ENCODE data around the gene ZNF462.

DNA sequence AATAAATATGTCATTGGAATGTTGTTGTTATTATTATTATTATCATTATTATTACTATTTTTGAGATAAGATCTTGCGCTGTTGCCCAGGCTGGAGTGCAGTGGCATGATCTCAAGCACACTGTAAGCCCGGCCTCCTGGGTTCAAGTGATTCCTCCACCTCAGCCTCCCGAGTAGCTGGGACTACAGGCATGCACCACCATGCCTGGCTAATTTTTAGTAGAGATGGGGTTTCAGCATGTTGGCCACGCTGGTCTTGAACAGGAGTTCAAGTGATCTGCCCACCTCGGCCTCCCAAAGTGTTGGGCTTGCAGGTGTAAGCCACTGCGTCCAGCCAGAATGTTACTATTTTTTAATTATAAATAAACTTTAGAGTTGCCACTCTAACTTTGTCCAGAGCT is 14.4 kb downstream of the ZNF462 start:
- no peak for TF ChIP-seq POLR2A (IDR thresholded peaks at IDR 0.05; ENCODE audit: low read depth)
- TF ChIP-seq EP300 (IDR thresholded peaks at IDR 0.05): no peak
- TF ChIP-seq, protein P1, sequence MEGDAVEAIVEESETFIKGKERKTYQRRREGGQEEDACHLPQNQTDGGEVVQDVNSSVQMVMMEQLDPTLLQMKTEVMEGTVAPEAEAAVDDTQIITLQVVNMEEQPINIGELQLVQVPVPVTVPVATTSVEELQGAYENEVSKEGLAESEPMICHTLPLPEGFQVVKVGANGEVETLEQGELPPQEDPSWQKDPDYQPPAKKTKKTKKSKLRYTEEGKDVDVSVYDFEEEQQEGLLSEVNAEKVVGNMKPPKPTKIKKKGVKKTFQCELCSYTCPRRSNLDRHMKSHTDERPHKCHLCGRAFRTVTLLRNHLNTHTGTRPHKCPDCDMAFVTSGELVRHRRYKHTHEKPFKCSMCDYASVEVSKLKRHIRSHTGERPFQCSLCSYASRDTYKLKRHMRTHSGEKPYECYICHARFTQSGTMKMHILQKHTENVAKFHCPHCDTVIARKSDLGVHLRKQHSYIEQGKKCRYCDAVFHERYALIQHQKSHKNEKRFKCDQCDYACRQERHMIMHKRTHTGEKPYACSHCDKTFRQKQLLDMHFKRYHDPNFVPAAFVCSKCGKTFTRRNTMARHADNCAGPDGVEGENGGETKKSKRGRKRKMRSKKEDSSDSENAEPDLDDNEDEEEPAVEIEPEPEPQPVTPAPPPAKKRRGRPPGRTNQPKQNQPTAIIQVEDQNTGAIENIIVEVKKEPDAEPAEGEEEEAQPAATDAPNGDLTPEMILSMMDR (IDR thresholded peaks at IDR 0.05): no peak

All from esophagus muscularis mucosa (tissue), 4 donors.